HCT116 (cell line): ENCODE measurements around the gene OR56A5. TPM values are rescaled to one million over a fixed set of nuclear protein-coding genes. Genes with fewer than 3 reads are reported as not detected.

Experiments used
- ATAC-seq: fragments of 200-7000 bp; cut with Tn5 transposase; 2 replicates; pipeline ENCODE4 v1.9.1; 2020; ENCODE audit warnings: mild to moderate bottlenecking, moderate library complexity
- BruUV-seq: library from RNA; stranded (reverse); fragments of 400-500 nt; replicated peaks from 2 replicates; lab custom pipeline; 2021; lab: Mats Ljungman, UMichigan
- CTCF ChIA-PET: fragments of 300-600 bp; sonication (Branson Sonifier 250); formaldehyde crosslinking; loops from one replicate; lab custom pipeline; 2021; ENCODE audit warnings: antibody characterized with exemption; lab: Charles Lee
- POLR2A ChIA-PET: fragments of 300-600, 350-600 bp; sonication (Branson Sonifier 250); formaldehyde crosslinking; loops from one replicate; lab custom pipeline; 2021; ENCODE audit warnings: antibody characterized with exemption; lab: Charles Lee
- RAD21 ChIA-PET, 2 experiments: fragments of 300-600 bp; sonication (Branson Sonifier 250); formaldehyde crosslinking; loops; one replicate each; lab custom pipeline; 2023; ENCODE audit warnings: low total read pairs in 2 of 2; ENCODE audit not compliant: uncharacterized antibody in 2 of 2, unreplicated experiment in 2 of 2, low non-redundant PET in 1 of 2; lab: Charles Lee
- DNase-seq: peaks from one replicate; pipeline ENCODE4 v3.0.0-alpha.2; 2010; ENCODE audit warnings: low read depth, low spot score
- H2AFZ ChIP-seq: fragments of 200-600 bp; shearing (Covaris generic), sonication (generic); 2 replicates; pipeline ENCODE4 v1.6.1; 2017; ENCODE audit warnings: low read depth, mixed run types, mixed read lengths, antibody characterized with exemption, low read length; ENCODE audit not compliant: poor library complexity, severe bottlenecking
- H3K27ac ChIP-seq: 2 replicates; pipeline ENCODE4 v1.5.1; 2012; ENCODE audit warnings: low read depth, low read length
- H3K27me3 ChIP-seq: fragments of 200-600 bp; sonication (generic); 2 replicates; pipeline ENCODE4 v1.6.1; 2016; ENCODE audit warnings: mixed run types, low read length, mixed read lengths; ENCODE audit not compliant: insufficient read depth
- H3K36me3 ChIP-seq, 2 experiments: fragments of 200-500 bp in 1 of 2; fragments of 200-600 bp in 1 of 2; sonication (Bioruptor generic) in 1 of 2; sonication (generic) in 1 of 2; 2 replicates each; pipeline versions ENCODE4 v1.5.1 to v1.6.1; 2014 to 2016; ENCODE audit warnings: low read length in 2 of 2, inconsistent platforms in 1 of 2, mixed read lengths in 1 of 2, mixed run types in 1 of 2; ENCODE audit not compliant: insufficient read depth in 2 of 2, control insufficient read depth in 1 of 2
- H3K4me1 ChIP-seq, 2 experiments: fragments of 200-600 bp in 1 of 2; sonication (generic) in 1 of 2; 2 replicates each; pipeline versions ENCODE4 v1.5.1 to v1.6.1; 2012 to 2017; ENCODE audit warnings: low read length in 2 of 2, inconsistent platforms in 1 of 2, mild to moderate bottlenecking in 1 of 2, mixed read lengths in 1 of 2, mixed run types in 1 of 2, moderate library complexity in 1 of 2; ENCODE audit not compliant: insufficient read depth in 2 of 2, control insufficient read depth in 1 of 2
- H3K4me2 ChIP-seq: fragments of 200-600 bp; sonication (generic); 2 replicates; pipeline ENCODE4 v1.6.1; 2017; ENCODE audit warnings: mixed run types, low read length, mixed read lengths
- H3K4me3 ChIP-seq, 2 experiments: fragments of 200-600 bp in 1 of 2; sonication (generic) in 1 of 2; replicated peaks in 1 of 2; 2 replicates each; pipeline ENCODE4 v1.5.1; 2011 to 2016; ENCODE audit warnings: low read length in 2 of 2, control low read depth in 1 of 2, low read depth in 1 of 2, mild to moderate bottlenecking in 1 of 2, mixed read lengths in 1 of 2, mixed run types in 1 of 2
- H3K79me2 ChIP-seq: fragments of 200-600 bp; sonication (generic); 2 replicates; pipeline ENCODE4 v1.6.1; 2017; ENCODE audit warnings: mild to moderate bottlenecking, mixed run types, low read length, moderate library complexity, mixed read lengths; ENCODE audit not compliant: insufficient read depth
- H3K9ac ChIP-seq: fragments of 200-600 bp; sonication (generic); 2 replicates; pipeline ENCODE4 v1.6.1; 2016; ENCODE audit warnings: low read length, mixed read lengths
- H3K9me2 ChIP-seq: fragments of 200-600 bp; sonication (generic), shearing (Covaris generic); 2 replicates; pipeline ENCODE4 v1.6.1; 2017; ENCODE audit warnings: mixed run types, mild to moderate bottlenecking, moderate library complexity; ENCODE audit not compliant: insufficient read depth
- H3K9me3 ChIP-seq, 2 experiments: fragments of 200-500 bp in 1 of 2; fragments of 200-600 bp in 1 of 2; sonication (Bioruptor generic) in 1 of 2; sonication (generic) in 1 of 2; 2 replicates each; pipeline ENCODE4 v1.6.1; 2014 to 2017; ENCODE audit warnings: low read length in 2 of 2, mixed read lengths in 2 of 2, inconsistent platforms in 1 of 2, low read depth in 1 of 2, mild to moderate bottlenecking in 1 of 2, mixed run types in 1 of 2, moderate library complexity in 1 of 2; ENCODE audit not compliant: control insufficient read depth in 1 of 2, insufficient read depth in 1 of 2
- H4K20me1 ChIP-seq: fragments of 200-600 bp; sonication (generic), shearing (Covaris generic); 2 replicates; pipeline ENCODE4 v1.6.1; 2017; ENCODE audit warnings: mixed run types, mild to moderate bottlenecking, moderate library complexity; ENCODE audit not compliant: insufficient read depth
- CEBPB ChIP-seq: IDR thresholded peaks from 2 replicates; pipeline ENCODE4 v1.6.1; 2012; ENCODE audit warnings: low read depth
- EGR1 ChIP-seq: IDR thresholded peaks from 2 replicates; pipeline ENCODE4 v1.6.1; 2012; ENCODE audit warnings: low read depth
- ELF1 ChIP-seq: IDR thresholded peaks from 2 replicates; pipeline ENCODE4 v1.6.1; 2012; ENCODE audit warnings: low read depth, borderline replicate concordance
- EZH2phosphoT487 ChIP-seq: fragments of 200-600 bp; IDR thresholded peaks from 2 replicates; pipeline ENCODE4 v1.6.1; 2018; ENCODE audit warnings: antibody characterized with exemption, borderline replicate concordance
- JUND ChIP-seq: IDR thresholded peaks from 2 replicates; pipeline ENCODE4 v1.6.1; 2012
- RAD21 ChIP-seq: IDR thresholded peaks from 2 replicates; pipeline ENCODE4 v1.6.1; 2012; ENCODE audit warnings: low read depth, mild to moderate bottlenecking
- SRF ChIP-seq: IDR thresholded peaks from 2 replicates; pipeline ENCODE4 v1.6.1; 2012; ENCODE audit warnings: low read depth
- TCF7L2 ChIP-seq: IDR thresholded peaks from 2 replicates; pipeline ENCODE4 v1.7.0; 2011; ENCODE audit warnings: borderline replicate concordance, inconsistent platforms; ENCODE audit not compliant: insufficient read depth, insufficient read length; ENCODE audit errors: extremely low read depth
- ZFX ChIP-seq: fragments of 450-650 bp; IDR thresholded peaks from 2 replicates; pipeline ENCODE4 v1.6.1; 2017
- intact Hi-C: fragments of 100-400 bp; cut with micrococcal nuclease; formaldehyde crosslinking; loops from 2 replicates; pipeline ENCODE4 v1.10.0; 2022
- total RNA-seq: library from RNA; stranded (reverse); gene quantifications from one replicate; pipeline ENCODE4 v1.2.1, GENCODE V29; 2021; ENCODE audit not compliant: unreplicated experiment
- TF ChIP-seq, protein P1 (sequence below): IDR thresholded peaks from 2 replicates; pipeline ENCODE4 v1.6.1; 2011; ENCODE audit warnings: mild to moderate bottlenecking, low read length, moderate library complexity; ENCODE audit not compliant: insufficient replicate concordance; ENCODE audit errors: extremely low read depth

OR56A5 gene
- total RNA-seq, 1 experiment from 2014 or later: not detected

DNA sequence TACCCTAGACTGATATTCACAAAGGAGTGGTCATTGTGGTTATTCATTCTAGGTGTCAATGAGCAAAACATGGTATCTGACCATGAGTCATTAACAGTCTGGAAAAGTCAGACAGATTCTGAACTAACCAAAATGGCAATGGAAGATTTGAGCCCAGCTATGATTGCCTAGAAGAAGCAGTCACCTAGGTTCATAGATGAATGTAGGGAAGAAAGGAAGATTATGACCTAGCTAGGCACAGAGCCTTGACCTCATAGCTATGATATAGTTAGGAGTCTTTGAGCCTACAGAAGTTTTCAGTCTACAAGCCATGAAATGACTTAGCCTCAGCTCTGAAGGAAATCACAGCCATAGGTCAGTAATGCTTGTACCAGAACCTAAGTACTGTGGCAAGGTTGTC is 38.1 kb upstream of the OR56A5 start:
- TF ChIP-seq CEBPB (no peak), ELF1 (no peak), RAD21 (no peak), JUND (no peak), EGR1 (no peak), ZFX (no peak), EZH2phosphoT487 (no peak)
- TF ChIP-seq, protein P1, sequence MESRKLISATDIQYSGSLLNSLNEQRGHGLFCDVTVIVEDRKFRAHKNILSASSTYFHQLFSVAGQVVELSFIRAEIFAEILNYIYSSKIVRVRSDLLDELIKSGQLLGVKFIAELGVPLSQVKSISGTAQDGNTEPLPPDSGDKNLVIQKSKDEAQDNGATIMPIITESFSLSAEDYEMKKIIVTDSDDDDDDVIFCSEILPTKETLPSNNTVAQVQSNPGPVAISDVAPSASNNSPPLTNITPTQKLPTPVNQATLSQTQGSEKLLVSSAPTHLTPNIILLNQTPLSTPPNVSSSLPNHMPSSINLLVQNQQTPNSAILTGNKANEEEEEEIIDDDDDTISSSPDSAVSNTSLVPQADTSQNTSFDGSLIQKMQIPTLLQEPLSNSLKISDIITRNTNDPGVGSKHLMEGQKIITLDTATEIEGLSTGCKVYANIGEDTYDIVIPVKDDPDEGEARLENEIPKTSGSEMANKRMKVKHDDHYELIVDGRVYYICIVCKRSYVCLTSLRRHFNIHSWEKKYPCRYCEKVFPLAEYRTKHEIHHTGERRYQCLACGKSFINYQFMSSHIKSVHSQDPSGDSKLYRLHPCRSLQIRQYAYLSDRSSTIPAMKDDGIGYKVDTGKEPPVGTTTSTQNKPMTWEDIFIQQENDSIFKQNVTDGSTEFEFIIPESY: no peak

DNA sequence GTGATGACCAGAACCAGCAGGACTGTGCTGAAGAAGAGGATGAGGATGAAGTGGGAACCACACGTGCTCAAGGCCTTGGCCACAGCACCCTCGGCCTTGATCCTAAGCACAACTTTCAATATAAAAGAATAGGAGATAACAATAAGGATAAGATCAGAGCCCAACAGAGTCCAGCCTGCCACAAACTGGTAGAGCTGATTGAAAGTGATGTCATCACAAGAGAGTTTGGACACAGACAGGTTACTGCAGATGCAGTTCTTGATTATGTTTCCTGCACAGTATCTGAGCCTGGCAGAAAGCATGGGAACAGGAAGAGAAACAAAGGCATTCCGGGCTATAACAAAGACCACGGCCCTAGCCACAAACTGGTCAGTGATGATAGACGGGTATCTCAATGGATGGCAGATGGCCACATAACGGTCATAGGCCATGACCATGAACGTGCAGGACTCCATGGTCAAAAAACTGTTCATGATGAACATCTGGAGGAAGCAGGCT is 34.0 kb upstream of the OR56A5 start:
- Histone ChIP-seq H3K4me2 (no peak overlapping the region), H3K27me3 (peaks cover 63% of the 10 kb centered on the region), H3K79me2 (no peaks in the 10 kb centered on the region), H2AFZ (no peak overlapping the region), H3K36me3 (no peaks in the 10 kb centered on the region), H3K9me2 (no peaks in the 10 kb centered on the region), H3K4me1 (no peaks in the 10 kb centered on the region), H3K9me3 (no peaks in the 10 kb centered on the region), H4K20me1 (no peaks in the 10 kb centered on the region), H3K4me3 (no peak overlapping the region), H3K27ac (no peak overlapping the region), H3K9ac (no peak overlapping the region)
- ATAC-seq: no peak
- ChIA-PET POLR2A (no interaction called here), RAD21 (no interaction called here), CTCF (no interaction called here)
- intact Hi-C loops: no loop called here
- no peak for DNase-seq
- TF ChIP-seq TCF7L2: no peak
- no peak for TF ChIP-seq EGR1
- no peak for TF ChIP-seq SRF
- BruUV-seq: no TSS peak

More for the DNA sequence above, 38.1 kb upstream of the OR56A5 start:
- DNase-seq (no peak), ATAC-seq (no peak)
- ChIA-PET CTCF (no interaction called here), POLR2A (no interaction called here), RAD21 (no interaction called here)
- no TSS peak for BruUV-seq
- intact Hi-C loops: no loop called here
- H4K20me1 ChIP-seq: no peaks in the 10 kb centered on the region
- no peaks in the 10 kb centered on the region for H3K79me2 ChIP-seq
- no peaks in the 10 kb centered on the region for H3K4me1 ChIP-seq
- no peak overlapping the region for H2AFZ ChIP-seq
- H3K9ac ChIP-seq: no peak overlapping the region
- no peaks in the 10 kb centered on the region for H3K36me3 ChIP-seq
- no peaks in the 10 kb centered on the region for H3K9me3 ChIP-seq
- no peak overlapping the region for H3K27ac ChIP-seq
- H3K4me2 ChIP-seq: no peak overlapping the region
- peaks cover 60% of the 10 kb centered on the region for H3K27me3 ChIP-seq
- H3K9me2 ChIP-seq: no peaks in the 10 kb centered on the region
- H3K4me3 ChIP-seq: no peak overlapping the region
